GM19452 (cell line): ENCODE data around the gene PLEKHJ1.
"Not testable (repeated sequence)": the region's sequence is repeated elsewhere in the genome, so short reads cannot be mapped to it uniquely, and the experiment has no call there.

Experiments used
- ATAC-seq: cut with Tn5 transposase; IDR thresholded peaks from one replicate; pipeline ENCODE4 v1.9.1; 2021; ENCODE audit not compliant: unreplicated experiment

PLEKHJ1 gene

GRCh38 chr19:2201473-2202148, 34.5 kb downstream of the PLEKHJ1 start:
- no peak for ATAC-seq

GRCh38 chr19:2200624-2201294, 35.4 kb downstream of the PLEKHJ1 start:
- ATAC-seq: not testable (repeated sequence)

DNA sequence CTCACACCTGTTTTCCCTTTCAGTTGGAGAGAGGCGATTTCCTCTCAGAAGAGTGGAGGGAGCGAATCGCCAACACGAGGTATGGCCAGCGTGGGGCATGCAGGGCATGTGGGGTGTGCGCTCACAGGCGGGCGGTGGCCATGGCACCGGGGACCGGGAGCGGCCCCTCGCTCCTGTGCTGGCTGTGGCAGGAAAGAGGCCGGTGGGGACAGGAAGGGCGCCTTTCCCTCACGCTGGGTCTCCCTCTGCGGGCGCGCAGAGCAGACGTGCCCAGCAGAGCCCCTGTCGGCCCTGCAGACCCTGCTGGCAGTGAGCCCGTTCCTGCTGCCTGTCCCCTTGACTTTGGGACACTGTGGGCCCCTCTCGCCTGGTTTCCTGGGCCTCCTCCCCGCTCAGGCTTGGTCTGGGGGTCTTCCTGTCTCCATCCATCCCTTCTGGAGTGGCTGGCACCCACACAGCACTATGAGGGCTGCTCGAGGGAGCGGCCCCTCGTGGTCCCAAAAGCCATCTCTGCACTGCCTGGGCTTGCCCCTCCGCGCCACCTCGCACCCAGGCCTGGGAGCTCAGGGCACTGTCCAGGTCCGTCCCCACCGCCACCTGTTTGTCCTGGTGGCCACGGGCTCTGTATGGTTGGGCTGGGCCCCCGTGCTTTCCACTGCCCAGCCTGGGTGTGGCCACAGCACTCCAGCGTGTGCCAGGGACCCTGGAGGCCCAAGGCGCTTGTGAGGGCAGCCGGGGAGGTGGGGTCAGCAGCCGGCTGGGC, 36.1 kb downstream of the PLEKHJ1 start:
- ATAC-seq: no peak

DNA sequence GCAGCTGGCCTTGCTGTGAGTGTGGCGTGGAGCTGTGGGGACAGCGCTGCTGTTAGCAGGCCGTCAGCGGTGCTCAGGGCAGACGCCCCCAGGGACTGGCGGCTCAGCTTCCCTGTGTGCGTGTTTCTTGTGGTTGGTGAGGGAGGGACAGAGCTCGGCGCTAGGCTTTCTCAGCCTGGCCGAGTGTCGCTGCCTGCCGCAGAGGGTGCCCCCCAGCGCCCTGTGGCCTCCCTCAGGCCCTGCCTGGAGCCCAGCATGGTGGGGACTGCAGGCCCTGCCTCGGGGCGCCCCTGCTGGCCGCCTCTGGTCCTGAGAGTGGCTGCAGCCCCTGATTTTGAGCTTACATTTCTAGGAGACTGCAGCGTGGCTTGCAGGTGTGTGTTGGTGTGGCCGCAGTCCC, 36.9 kb downstream of the PLEKHJ1 start:
- ATAC-seq: no peak

DNA sequence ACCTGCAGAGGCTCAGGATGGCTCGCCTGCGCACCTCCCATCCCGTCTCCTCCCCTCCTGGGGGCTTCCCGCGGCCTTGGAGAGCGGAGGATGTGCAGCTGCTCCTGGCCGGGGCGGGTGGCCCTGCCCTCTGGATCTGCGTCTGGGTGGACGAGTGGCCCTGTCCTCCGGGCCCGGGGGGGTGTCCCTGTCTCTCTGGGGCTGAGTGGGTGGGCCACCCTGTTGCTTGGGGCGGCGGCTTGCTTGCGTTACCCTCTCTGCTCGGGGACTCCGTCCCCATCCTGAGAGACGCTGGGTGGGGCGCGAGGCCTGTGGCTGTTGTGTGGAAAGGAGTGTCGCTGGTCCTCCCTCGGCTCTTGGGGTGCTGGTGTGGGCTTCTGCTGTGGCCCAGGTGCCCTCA, 37.8 kb downstream of the PLEKHJ1 start:
- no peak for ATAC-seq

GRCh38 chr19:2197270-2197669, 38.9 kb downstream of the PLEKHJ1 start:
- ATAC-seq: no peak

- ATAC-seq: no peak
These were observed 40.2 kb downstream of the PLEKHJ1 start for GRCh38 chr19:2195914-2196313.

DNA sequence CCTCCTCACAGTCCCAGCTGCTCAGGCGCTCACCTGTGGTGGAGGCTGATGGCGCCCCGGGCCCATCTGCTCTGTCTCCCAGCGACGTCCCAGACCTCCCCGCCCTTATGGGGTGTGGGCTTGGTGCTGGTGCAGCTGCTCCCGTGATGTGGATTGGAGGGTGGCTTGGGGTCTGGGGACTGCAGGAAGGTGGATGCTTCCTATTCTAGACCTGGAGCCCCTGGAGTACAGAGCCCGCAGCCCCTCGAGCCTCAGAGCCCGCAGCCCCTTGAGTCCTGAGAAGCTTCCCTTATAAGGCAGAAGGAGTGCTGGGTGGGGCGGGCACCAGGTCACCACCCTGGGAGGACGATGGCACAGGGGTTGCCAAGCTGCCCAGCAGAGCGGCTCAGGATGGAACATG, 40.8 kb downstream of the PLEKHJ1 start:
- ATAC-seq: no peak

- no peak for ATAC-seq
These were observed 41.5 kb downstream of the PLEKHJ1 start for GRCh38 chr19:2194513-2195078.

DNA sequence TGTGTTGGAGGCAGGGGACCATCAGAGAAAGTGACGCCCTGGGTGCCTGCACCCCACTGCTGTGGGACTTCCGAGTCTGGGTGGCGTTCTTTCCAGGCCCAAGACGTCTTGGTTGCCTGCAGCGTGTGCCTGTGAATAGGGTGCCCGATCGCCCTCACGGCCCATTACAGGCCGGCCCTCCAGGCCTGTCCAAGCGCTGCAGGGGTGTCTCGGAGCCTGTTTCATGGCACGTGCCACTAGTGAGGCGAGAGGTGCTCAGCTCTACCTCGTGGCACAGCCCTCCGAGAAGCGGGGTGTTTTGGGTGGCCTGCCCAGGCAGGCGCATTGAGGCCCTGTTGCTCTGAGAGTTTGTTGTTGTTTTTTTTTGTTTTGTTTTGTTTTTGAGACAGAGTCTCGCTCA, 42.3 kb downstream of the PLEKHJ1 start:
- ATAC-seq: no peak

GRCh38 chr19:2192862-2193261, 43.3 kb downstream of the PLEKHJ1 start:
- ATAC-seq: no peak

DNA sequence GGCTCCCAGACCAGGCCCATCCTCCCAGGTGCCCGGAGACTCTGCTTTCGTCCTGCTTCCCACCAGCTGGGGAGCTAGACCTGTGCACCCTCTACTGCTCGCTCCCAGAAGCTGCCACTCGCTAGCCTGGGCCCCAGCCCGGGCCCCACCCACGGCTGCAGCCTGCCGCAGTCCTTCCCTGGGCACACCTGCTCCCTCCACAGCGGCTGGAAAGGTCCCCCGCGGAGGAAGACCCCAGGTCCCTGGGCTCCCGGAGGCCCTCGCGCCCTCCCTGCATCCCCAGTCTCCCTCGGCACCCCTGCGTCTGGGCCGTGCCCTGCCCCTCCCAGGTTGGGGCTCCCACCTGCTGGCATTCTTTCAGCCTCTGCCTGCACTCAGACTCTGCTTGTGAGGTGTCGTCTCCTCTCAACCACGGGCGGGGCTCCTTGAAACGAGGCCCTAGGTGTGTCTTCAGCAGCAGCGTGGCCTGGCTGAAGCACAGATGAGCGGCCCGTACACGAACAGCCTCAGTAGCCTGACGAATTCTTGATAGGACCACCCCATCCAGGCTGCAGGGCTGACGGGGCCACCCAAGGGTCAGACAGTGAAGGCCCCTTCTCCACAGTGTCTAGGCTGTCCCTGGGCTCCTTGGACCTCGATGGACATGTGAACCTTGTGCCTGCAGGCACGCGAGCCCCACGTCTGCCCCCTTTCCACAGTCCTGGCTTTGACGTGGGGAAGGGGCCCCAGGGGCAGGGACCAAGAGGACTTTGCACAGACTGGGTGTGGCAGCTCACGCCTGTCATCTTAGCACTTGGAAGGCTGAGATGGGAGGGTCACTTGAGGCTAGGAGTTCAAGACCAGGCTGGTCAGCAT, 44.4 kb downstream of the PLEKHJ1 start:
- no peak for ATAC-seq

- ATAC-seq: no peak
These were observed 45.2 kb downstream of the PLEKHJ1 start for GRCh38 chr19:2190848-2191455.

DNA sequence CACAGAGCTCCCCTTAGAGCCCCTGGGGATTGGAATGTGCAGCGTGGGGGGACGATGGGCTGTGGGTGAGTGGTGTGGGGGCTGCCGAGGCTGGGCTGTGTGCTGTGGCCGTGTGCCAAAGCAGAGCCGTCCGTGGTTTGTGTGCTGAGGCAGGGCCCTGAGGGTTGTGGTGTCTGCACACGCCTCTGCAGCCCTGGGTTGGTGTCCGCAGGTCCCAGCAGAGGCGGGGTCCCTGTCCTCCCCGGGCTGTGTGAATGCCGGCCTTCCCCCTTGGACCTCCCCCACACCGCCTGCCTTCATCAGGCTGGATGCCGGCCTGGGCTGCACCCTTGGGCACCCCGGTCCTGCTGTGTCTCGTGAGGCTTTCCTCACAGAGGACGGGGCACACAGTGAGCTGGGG, 46.2 kb downstream of the PLEKHJ1 start:
- ATAC-seq: no peak

- ATAC-seq: no peak
These were observed 47.3 kb downstream of the PLEKHJ1 start for GRCh38 chr19:2188708-2189385.

DNA sequence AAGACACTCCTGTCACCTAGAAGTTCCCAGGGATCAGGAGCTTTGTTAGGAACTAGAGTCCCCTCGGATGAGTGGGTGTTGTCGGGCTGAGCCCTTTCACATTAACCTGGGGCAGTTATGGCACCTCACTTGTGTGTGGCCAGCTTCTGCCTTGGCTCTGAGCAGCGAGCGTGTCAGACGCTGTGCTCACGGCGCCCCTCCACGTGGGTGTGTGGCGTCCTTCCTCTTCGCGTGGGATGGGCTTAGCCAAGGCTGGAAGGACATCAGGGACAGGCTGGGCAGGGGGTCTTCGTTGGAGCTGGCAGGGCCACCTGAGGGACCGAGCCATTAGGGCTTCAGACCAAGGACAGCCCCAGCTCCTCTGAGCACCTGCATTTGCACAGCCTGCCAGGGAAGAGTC, 49.0 kb downstream of the PLEKHJ1 start:
- no peak for ATAC-seq

DNA sequence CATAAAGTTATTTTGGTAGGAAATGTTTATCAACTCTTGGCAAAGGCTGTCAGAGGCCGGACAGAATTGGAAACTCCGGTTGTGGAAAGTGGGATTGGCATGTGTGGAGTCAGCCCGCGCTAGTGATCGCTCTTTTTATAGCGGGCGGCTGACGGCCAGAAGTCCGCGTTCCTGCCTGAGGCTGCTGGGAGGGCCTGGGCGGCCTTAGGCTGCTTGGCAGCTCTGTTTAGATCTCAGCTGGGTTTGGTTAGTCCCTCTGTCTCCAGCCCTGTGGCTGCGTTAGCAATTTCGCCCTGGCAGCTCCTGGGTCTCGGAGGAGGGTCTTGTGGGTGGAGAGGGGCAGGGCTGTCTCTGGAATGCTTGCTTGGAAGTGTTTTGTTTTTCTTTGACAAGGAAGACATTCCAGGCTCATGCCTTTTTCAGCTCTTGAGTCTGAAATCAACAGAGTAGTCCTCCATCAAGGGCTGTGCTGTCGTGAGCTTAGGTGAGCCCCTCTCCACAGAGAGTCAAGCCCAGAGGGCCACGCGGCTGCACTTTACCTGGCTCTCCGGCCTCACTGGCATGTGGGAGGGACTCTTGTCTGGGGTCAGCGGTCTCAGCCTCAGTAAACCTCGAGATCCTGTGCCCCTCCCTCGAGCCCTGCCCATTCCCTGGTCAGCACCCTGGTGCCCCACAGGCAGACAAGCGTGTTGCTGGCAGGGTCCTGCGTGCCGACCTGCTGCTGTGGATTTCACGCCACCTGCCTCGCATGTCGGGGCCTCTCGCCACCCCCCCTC, 49.9 kb downstream of the PLEKHJ1 start:
- ATAC-seq: no peak

GRCh38 chr19:2185734-2186070, 50.4 kb downstream of the PLEKHJ1 start:
- ATAC-seq: no peak

DNA sequence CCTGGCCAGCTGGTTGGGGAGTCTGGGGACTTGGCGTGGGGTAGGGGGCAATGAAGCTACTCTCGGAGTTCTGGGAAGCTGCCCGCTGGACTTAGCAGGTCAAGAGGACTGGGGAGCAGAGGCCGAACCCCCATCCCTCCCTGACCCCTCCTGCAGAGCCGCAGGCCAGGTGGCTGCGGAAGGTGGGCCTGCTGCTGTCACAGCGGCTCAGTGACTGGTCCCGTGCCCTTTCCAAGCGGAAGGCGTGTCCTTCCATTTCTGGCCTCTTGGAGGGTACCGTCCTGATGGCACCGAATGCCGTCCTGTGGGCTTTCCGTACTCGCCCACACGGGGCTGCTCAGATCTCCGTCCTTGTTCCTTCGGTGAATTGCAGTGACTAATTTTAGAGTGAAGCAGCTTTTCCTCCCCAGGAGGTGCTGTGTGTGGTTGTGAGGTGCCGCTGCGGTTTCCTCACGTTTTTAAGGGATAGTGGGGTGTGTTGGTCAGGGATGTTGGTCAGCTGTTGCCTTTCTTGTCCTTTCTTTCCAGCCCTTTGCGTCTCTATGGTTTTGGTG, 51.6 kb downstream of the PLEKHJ1 start:
- ATAC-seq: no peak
